HG02938 (cell line): Measurements from ENCODE around the gene SLC16A3.

Experiments
- ATAC-seq: cut with Tn5 transposase; IDR thresholded peaks from one replicate; pipeline ENCODE4 v1.9.1; 2021; ENCODE audit warnings: mild to moderate bottlenecking, moderate library complexity; ENCODE audit not compliant: unreplicated experiment

SLC16A3 gene

DNA sequence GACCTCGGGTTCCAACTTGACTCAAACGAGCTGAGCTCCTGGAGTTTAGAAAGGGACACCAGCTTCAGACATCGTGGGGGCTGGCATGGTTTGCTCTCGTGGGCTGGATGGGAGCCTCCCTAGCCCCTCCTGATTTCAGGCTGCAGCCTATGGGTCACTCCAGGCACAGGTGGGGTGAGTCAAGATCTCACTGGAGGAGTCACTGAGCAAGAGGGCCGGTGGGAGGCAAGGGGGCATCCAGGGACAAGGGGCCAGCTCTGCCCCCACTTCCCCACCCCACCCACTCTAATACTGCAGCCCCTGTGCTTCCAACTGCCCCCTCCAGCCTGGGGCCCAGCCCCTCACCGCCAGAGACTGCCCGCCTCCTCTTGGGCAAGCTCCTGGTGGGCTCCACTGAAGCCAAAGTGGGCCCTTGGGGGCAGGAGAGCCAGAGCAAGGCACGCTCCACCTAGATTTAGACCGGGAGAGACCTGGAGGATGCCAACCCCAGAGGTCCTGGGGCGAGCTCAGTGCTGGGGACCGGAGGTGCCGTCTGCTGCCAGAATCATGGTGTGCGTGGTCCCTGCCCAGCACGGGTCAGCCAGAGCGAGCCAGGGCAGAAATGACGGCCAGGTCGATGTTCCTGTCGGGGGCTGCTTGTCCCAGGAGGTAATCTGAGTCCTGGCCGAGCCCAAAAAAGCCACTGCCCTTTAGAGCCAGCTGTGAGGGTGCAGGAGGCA lies 6.4 kb downstream of the SLC16A3 start:
- ATAC-seq, result no peak

DNA sequence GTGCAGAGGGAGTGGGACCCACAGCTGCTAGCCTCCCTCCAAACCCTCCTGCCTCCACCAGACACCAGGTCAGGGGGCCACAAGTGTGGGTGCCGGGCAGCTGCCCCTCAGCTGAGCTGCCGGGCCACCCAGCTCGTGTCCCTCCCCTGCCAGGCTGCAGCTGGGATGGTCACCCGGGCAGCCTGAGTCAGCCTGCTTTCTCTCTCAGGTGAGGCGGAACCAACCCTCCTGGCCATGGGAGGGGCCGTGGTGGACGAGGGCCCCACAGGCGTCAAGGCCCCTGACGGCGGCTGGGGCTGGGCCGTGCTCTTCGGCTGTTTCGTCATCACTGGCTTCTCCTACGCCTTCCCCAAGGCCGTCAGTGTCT lies 6.9 kb downstream of the SLC16A3 start:
- no peak for ATAC-seq

DNA sequence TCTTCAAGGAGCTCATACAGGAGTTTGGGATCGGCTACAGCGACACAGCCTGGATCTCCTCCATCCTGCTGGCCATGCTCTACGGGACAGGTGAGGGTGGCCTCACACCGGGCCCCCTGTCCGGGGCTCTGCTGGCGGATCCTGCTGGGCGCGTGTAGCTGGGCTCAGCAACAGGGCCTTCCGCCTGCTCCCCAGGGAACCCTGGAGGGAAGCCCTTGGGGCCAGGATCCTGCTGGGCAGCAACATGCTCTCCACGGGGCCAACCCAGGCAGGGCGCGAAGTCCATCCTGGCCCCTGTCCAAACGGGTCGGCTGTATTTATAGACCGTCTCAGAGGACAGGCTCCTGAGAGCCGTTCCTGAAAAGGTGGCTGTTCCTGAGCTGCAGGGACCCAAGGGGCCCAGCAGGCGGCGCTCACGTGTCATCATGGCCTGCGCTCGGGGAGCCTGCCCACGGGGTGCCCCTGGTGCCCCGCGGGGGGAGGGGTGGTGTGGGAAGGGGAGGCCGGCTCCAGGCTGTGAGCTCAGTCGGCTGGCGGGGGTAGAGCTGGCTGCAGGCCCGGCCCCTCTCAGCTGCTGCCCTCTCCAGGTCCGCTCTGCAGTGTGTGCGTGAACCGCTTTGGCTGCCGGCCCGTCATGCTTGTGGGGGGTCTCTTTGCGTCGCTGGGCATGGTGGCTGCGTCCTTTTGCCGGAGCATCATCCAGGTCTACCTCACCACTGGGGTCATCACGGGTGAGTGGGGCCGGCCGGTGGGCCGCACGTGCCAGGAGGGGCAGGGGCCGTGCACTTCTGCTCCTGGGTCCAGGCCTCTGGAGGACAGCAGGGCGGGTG lies 7.5 kb downstream of the SLC16A3 start:
- ATAC-seq, result no peak

DNA sequence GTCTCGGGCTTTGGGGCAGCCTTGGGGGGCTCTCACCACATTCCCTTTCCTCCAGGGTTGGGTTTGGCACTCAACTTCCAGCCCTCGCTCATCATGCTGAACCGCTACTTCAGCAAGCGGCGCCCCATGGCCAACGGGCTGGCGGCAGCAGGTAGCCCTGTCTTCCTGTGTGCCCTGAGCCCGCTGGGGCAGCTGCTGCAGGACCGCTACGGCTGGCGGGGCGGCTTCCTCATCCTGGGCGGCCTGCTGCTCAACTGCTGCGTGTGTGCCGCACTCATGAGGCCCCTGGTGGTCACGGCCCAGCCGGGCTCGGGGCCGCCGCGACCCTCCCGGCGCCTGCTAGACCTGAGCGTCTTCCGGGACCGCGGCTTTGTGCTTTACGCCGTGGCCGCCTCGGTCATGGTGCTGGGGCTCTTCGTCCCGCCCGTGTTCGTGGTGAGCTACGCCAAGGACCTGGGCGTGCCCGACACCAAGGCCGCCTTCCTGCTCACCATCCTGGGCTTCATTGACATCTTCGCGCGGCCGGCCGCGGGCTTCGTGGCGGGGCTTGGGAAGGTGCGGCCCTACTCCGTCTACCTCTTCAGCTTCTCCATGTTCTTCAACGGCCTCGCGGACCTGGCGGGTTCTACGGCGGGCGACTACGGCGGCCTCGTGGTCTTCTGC lies 8.4 kb downstream of the SLC16A3 start:
- ATAC-seq, result no peak

DNA sequence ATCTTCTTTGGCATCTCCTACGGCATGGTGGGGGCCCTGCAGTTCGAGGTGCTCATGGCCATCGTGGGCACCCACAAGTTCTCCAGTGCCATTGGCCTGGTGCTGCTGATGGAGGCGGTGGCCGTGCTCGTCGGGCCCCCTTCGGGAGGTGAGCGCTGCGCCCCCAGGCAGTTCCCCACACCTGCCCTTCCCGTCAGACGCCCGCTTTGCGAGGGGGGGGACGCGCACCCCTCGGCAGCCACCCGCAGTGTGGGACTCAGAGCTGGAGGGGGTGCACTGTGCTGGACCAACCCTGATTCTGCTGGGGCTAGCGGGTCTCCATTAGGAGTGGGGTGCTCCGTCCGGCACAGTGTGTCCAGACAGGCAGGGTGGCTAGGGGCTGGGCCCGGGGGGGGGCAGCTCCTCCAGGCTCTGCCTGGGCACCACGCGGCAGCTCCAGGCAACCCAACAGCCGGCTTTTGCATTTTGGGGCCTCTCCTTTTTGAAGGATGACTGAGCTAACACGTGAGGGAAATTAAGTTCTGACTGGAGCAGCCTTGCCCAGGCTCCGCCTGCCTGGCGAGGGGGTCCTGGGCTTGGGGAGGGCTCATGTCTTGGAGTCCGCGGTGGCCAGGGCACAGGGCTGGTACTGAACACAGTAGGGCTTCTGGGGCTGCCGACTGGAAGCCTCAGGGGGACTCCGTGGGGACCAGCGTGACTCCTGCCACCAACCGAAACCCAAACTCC lies 9.1 kb downstream of the SLC16A3 start:
- ATAC-seq, result no peak

DNA sequence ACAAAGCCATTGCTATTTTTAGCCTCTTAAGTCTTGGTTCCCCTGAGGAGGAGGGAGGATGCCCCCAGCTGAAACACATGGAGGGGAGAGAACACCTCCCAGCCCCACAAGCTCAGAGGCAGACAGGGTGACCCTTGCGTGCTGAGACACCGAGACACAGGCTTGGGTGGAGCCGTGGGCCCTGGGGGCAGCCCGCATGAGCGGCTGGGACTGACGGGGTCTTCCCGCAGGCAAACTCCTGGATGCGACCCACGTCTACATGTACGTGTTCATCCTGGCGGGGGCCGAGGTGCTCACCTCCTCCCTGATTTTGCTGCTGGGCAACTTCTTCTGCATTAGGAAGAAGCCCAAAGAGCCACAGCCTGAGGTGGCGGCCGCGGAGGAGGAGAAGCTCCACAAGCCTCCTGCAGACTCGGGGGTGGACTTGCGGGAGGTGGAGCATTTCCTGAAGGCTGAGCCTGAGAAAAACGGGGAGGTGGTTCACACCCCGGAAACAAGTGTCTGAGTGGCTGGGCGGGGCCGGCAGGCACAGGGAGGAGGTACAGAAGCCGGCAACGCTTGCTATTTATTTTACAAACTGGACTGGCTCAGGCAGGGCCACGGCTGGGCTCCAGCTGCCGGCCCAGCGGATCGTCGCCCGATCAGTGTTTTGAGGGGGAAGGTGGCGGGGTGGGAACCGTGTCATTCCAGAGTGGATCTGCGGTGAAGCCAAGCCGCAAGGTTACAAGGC lies 9.8 kb downstream of the SLC16A3 start:
- ATAC-seq, result no peak

DNA sequence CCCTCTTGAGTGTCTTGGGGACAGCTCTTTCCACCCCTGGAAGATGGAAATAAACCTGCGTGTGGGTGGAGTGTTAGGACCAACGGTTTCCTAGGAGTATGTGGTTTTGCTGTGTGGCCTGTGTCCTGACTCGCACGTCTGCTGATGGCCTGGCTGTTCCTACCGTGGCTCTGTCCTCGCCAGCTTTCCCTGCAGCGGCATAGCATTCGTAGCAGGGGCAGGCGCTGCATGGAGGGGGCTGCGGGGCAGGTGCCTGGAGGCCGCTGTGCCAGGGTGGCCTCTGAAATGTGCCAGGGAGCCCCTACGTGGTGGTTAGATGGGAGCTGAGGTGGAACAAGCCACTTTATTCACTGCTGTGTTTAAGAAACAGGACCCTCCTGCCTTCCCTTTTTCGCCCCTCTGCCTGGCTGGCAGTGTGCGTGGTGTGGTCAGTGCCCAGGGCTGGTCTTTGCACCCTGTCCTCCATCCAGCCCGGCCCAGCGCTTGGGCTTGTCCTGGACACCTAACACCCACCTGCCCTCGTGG lies 10.6 kb downstream of the SLC16A3 start:
- no peak for ATAC-seq

DNA sequence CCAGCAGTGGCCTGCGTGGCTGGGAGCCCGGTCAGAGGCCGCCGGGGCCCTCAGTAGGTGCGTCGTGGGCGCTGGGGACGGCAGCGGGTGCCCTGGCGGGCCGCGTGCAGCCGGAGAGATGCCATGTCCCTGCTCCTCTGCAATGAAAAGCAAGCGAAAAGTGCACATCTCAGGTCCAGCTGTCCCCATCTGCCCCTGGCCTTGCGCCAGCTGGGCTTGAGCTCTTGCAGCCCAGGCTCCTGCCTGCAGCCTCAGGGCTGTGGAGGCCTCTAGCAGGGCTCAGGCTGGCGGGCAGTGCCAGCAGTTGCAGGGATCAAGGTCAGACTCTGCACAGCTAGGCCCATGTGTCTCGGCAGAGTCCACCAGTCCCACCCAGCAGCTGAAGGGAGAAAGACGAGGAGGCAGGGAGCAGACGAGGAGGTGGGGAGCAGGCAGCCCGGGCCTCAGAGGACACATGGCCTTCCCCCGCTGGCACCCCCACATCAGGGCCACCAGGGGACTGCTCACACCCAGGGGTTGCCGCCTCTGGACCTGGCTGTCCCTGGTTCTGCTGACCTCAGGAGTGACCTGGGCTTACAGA lies 11.2 kb downstream of the SLC16A3 start:
- no peak for ATAC-seq

DNA sequence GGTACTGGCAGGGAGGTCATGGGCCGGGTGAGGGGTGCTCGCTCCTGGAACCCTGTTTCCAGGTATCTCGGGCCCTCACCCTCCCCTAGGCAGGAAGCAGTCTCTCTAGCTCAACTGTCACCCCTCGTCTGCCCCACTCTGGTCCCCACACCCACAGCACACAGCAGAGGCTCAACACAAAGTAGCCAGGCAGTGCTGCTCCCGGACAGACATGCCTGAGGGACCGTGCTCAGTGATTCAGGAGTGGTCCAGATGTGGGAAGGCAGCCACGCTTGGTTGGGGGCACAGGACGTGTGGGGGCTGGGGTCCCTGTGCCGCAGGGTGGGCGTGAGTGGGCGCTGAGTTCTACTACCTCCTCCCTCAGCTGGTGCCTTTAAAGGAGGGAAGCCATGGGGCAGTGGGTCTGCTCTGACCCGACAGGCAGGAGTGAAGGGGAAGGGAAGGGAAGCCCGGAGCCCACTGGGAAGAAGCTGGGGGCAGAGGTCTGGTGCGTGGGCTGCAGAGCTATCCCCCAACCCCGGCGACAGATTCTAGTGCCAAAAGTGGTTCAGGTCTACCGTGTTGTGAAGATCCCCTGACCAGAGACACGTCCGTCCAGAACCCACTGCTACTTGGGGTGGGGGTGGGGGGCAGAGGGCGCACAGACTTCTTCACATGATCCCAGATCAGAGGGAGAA lies 11.8 kb downstream of the SLC16A3 start:
- ATAC-seq, result no peak

DNA sequence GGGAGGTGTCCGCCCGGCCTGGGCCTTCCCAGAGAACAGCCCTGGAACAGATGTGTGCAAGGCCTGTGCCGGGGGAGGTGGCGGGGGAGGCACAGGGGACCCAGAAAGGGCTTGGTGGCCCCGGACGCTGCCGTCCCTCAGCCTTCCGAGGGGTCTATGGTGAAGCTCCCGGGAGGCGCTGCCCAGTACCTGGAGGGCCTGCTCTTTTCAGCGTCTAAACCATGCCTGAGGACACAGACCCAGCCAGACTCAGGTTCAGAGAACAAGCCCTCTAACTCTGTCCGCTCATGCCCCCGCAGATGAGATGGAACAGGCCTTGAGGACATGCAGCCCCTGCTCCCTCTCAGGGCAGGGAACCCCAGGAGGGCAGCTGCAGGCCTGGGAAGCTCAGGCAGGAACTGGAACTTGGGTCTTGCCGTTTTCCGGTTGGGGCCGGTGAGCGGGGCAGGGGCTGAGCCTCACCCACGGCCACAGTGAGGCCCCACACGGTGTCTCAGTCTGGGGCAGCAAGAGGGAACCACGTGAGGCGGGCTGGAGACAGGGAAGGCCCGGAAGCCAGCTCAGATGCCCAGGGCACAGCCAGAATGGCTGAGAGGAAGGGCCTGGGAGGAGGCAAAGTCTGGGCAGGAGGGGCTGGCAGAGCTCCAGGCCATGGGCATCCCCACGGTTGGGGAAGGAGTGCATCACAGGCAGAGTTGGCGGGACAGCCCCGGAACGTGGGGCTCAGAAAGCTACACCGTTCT lies 12.5 kb downstream of the SLC16A3 start:
- no peak for ATAC-seq

DNA sequence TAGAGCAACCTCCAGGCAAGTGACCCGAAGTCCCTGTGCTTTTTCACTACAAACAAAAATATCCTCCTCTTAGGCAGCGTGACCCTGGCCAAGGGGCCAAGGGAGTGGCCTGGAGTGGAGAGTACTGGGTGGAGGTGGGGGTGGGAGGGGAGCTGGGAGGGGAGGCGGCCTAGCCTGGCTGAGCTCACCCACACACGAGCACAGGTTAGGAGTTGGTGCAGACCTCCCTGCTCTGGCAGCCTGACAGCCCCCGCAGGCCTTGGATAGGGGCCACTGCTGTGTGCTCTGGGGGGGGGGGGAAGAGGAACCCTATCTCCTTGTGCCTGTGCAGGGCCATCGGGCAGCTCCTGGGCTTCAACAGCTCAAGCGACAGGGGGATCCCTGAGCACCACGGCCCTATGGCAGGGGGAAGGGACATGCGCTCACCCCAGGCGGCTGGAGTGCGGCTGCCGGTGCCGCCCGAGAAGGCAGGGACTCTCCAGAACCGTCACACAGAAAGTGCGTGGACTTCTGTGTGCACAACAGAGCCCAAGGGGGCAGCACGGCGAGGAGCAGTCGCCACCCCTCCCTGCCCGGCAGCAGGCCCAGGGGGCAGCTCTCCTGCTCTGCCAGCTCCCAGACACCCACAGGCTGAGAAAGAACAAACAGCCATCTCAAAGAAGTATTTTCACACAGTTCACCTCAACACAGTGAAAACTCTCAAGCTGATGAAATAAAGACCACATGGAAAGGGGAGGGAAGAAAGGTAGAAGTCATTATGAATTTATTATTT lies 13.3 kb downstream of the SLC16A3 start:
- no peak for ATAC-seq

DNA sequence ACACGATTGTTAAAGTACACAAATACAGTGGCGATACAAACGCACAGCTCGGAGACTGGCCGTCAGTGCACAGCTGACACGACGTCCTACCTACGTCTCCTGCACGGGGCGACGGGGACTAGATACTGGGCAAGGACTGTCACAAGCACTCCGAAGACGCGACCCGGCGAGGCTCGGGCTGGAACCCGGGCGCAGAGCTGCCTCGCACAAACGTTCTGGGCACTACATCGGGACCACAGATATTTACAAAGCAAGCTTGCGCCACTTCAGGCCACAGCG lies 13.8 kb downstream of the SLC16A3 start:
- no peak for ATAC-seq

DNA sequence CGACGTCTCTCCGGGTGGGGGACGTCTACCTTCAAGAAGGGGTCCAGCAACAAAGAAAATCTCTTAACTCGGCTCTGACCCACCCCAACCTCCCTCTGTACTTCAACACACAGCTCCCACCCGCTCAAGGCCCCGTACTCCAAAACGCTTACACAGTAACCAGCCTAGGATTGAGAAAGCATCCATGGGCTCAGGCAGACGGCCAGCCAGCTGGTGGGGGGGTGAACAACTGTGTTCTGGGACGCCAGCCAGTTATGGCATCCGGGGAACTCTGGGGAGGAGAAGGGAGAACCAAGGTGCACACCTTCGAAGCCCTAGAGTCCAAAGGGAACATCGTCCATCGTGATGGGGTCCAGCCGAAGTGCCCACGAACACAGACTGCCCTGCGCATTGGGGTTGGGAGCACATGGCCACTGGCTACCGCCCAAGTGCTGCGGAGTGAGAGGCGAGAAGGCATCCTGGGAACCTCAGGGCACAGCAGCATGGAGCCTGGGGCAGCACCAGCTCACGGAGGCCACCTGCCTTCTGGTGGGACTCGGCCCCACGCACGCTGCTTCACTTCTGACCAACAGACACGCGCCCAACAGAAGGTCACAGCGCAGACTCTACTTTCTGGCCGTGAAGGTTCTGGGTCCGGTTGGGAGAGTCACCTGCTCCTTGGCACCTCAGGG lies 14.3 kb downstream of the SLC16A3 start:
- no peak for ATAC-seq

DNA sequence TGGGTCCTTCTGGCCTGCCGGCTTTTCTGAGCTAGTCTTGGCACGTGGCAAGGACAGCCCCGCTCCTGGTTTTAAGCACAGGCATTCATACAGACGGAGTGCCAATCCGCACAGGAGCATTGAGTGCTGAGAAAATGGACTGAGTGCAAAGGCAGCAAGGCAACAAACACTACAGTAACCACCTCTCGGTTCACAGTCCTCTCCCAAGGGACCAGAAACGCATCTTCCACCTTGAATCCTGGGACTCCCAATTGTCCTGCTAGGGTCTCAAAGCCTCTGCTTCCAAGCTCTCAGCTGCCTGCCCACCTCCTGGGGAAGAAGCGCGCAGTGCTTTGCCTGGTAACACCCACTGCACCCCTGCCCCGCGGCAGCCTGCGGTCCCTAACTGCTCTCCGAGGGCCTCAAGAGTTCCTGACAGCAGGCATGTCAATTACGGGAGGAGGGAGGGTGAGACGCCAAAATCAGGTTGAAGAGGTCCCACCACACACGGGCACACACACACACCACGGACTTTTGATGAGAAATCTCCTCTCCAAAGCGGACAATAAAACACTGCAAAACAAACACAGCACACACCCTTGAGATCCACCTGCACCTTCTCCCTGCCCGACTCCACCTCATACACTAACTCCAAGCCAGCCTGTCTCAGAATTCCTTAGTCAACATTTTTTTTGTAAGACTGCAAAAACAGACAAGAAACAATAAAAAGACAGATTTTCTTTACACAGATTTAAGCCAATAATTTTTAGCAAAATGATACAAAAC lies 15.0 kb downstream of the SLC16A3 start:
- no peak for ATAC-seq

DNA sequence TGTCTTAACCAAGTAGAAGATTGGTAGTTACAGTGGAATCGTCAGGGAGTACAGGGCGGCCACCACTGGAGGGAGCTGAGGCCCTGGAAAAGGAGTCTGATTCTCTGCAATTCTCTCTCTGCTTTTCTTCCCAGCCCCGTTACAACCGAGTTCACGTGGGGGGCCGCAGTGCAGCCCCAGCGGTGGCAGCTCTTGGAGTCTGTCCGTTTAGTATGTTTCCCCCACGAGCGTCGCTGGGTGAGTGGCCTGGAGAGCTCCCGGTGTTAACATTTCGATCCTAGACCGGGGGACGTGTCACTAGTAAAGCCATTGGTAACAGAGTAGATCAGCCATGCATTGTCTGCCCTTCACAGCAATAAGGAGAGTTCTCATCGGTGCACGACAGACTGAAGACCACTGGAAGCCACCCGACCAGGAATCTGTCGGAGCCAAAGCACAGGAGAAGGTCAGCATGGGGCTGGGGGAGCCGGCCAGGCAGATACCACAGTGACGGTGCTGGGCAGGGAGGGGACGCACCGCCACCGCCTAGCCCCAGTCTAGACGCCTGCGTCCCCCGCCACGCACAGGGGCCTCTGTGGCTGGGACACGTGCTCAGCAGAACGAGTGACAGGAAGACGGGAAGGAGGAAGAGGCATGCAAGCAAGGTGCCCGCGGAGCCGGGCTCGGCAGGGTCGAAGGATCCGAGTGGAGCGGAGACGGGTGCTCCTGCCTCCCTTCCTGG lies 15.7 kb downstream of the SLC16A3 start:
- ATAC-seq, result no peak
